ENCODE measurements around the gene CHCHD6. TPM values are rescaled to one million over a fixed set of nuclear protein-coding genes. Genes with fewer than 3 reads are reported as not detected.

CHCHD6 gene
- total and polyA plus RNA-seq, 2 donors from 2014 or later: 10.7 to 35.2 TPM

GRCh38 chr3:126979046-126979628 lies 275.1 kb downstream of the CHCHD6 start:
- Histone ChIP-seq H3K27ac (ENCODE audit: low read depth in 2 of 2, low read length in 2 of 2) (no peak overlapping the region), H3K4me3 (ENCODE audit: low read length in 3 of 3) (no peak overlapping the region), H3K36me3 (ENCODE audit: control insufficient read depth in 2 of 3, insufficient read depth in 3 of 3, low read length in 3 of 3) (no peaks in the 10 kb centered on the region), H3K9ac (ENCODE audit: low read length in 3 of 3) (no peak overlapping the region), H3K9me3 (ENCODE audit: control insufficient read depth in 2 of 3, insufficient read depth in 1 of 3, low read length in 3 of 3) (peaks cover 0 to 8% (median 4%) of the 10 kb centered on the region in 3 donors), H3K27me3 (ENCODE audit: control insufficient read depth, insufficient read depth, low read length) (no peaks in the 10 kb centered on the region), H3K4me1 (ENCODE audit: control insufficient read depth in 2 of 3, insufficient read depth in 2 of 3, low read depth in 1 of 3, low read length in 3 of 3) (peaks cover 0 to 7% (median 0%) of the 10 kb centered on the region in 3 donors)
- FAIRE-seq: no peak
- peak in 1 of 5 donors; percentile 44 for DNase-seq
- intact Hi-C loops (cut with DNase I): no loop called here
- no peak for TF ChIP-seq CTCF (IDR thresholded peaks at IDR 0.05; ENCODE audit: borderline replicate concordance, extremely low read depth, insufficient read depth)

GRCh38 chr3:126980266-126980811 lies 276.3 kb downstream of the CHCHD6 start:
- FAIRE-seq: no peak
- Histone ChIP-seq H3K27ac (ENCODE audit: low read depth in 2 of 2, low read length in 2 of 2) (no peak overlapping the region), H3K9ac (ENCODE audit: low read length in 3 of 3) (no peak overlapping the region), H3K27me3 (ENCODE audit: control insufficient read depth, insufficient read depth, low read length) (no peaks in the 10 kb centered on the region), H3K36me3 (ENCODE audit: control insufficient read depth in 2 of 3, insufficient read depth in 3 of 3, low read length in 3 of 3) (no peaks in the 10 kb centered on the region), H3K4me3 (ENCODE audit: low read length in 3 of 3) (no peak overlapping the region), H3K9me3 (ENCODE audit: control insufficient read depth in 2 of 3, insufficient read depth in 1 of 3, low read length in 3 of 3) (no peaks in the 10 kb centered on the region), H3K4me1 (ENCODE audit: control insufficient read depth in 2 of 3, insufficient read depth in 2 of 3, low read depth in 1 of 3, low read length in 3 of 3) (peaks cover 0 to 10% (median 0%) of the 10 kb centered on the region in 3 donors)
- intact Hi-C loops (cut with DNase I): loop anchor here (10.0 kb wide), 1 partner anchor 226 kb away; no protein-coding TSS in a partner anchor
- peak in 1 of 5 donors; percentile 46 for DNase-seq
- TF ChIP-seq CTCF (IDR thresholded peaks at IDR 0.05; ENCODE audit: borderline replicate concordance, extremely low read depth, insufficient read depth): no peak

- Histone ChIP-seq H3K36me3 (ENCODE audit: control insufficient read depth in 2 of 3, insufficient read depth in 3 of 3, low read length in 3 of 3) (no peaks in the 10 kb centered on the region), H3K4me3 (ENCODE audit: low read length in 3 of 3) (peak overlapping the region in 1 of 3 donors; percentile 55), H3K9me3 (ENCODE audit: control insufficient read depth in 2 of 3, insufficient read depth in 1 of 3, low read length in 3 of 3) (no peaks in the 10 kb centered on the region), H3K27ac (ENCODE audit: low read depth in 2 of 2, low read length in 2 of 2) (peak overlapping the region in 1 of 2 donors; percentile 8), H3K4me1 (ENCODE audit: control insufficient read depth in 2 of 3, insufficient read depth in 2 of 3, low read depth in 1 of 3, low read length in 3 of 3) (peaks cover 0 to 10% (median 0%) of the 10 kb centered on the region in 3 donors), H3K27me3 (ENCODE audit: control insufficient read depth, insufficient read depth, low read length) (no peaks in the 10 kb centered on the region), H3K9ac (ENCODE audit: low read length in 3 of 3) (peak overlapping the region in 1 of 3 donors; percentile 55)
- FAIRE-seq: no peak
- no peak for DNase-seq
- TF ChIP-seq CTCF (IDR thresholded peaks at IDR 0.05; ENCODE audit: borderline replicate concordance, extremely low read depth, insufficient read depth): no peak
- intact Hi-C loops (cut with DNase I): loop anchor here (10.0 kb wide), 1 partner anchor 227 kb away; no protein-coding TSS in a partner anchor
Measured at GRCh38 chr3:126982126-126982470, 278.1 kb downstream of the CHCHD6 start.

Data from kidney (tissue), 14 donors.